GM18520 (cell line): ENCODE data around the gene ZBTB20.

Source experiments
- ATAC-seq: cut with Tn5 transposase; IDR thresholded peaks from one replicate; pipeline ENCODE4 v1.9.1; 2021; ENCODE audit not compliant: unreplicated experiment

ZBTB20 gene

GRCh38 chr3:114721209-114721608 is 425.9 kb downstream of the ZBTB20 start:
- no peak for ATAC-seq

- ATAC-seq = no peak
Observed at GRCh38 chr3:114718898-114719210, 428.2 kb downstream of the ZBTB20 start.

GRCh38 chr3:114718071-114718897 is 428.8 kb downstream of the ZBTB20 start:
- no peak for ATAC-seq

- ATAC-seq = no peak
Observed at GRCh38 chr3:114716916-114717315, 430.2 kb downstream of the ZBTB20 start.

DNA sequence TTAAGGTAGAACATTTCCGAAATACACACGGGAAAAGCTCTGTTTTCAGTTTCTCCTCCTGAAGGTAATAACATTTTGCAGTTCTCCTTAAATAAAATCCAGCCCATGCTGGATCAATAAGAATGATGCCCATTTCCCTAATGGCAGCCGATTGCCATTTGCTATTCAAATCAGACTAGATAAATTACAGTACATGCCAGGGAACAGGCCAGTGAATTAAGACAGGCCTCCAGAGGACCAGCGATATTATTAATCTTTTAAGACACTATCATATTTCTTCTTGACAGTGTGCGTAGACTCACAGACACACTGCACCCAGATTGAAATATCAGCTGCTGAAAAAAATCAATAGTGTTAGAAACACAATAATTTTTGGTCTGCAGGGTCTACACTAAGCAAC is 431.0 kb downstream of the ZBTB20 start:
- ATAC-seq = no peak

DNA sequence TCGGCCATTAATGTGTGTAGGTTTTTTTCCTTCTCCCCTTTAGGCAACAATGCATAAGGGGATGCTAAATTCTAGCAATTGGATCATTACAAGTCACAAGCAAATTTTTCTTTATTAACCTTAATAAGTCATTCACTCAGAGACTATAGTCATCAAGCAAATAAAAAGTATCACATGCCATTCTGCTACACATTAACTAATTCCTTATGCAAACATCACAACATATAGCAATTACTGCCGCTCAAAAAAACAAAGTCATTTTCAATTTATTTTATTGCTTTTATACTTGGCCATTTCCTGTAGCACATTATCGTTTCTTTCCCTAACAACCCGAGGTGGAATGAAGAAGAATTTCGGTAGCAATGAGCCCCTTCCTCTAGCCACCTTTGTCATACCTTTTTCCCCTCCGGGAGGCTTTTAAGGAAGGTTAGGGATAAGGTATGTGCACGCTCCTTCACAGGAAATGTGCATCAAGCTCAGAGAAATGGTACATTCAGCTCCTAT is 432.1 kb downstream of the ZBTB20 start:
- no peak for ATAC-seq

DNA sequence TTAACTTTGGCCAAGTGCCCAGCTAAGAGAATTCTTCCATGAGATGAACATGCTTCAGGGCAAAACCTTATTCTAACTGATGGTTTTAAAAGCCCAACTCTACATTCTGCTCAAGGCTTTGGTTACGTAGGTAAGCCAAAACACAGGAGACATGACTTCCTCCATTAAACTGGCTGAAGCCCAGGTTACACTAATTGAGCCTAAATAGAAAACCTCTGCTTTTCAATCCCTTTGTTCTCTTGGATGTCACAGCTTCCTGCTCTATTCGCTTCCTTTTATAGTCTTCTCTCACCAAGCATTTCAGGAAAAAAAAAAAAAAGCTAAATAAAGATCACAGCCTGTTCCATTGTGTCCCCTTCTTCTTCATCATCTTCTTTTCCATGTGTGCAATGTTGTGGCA is 432.9 kb downstream of the ZBTB20 start:
- ATAC-seq = no peak

DNA sequence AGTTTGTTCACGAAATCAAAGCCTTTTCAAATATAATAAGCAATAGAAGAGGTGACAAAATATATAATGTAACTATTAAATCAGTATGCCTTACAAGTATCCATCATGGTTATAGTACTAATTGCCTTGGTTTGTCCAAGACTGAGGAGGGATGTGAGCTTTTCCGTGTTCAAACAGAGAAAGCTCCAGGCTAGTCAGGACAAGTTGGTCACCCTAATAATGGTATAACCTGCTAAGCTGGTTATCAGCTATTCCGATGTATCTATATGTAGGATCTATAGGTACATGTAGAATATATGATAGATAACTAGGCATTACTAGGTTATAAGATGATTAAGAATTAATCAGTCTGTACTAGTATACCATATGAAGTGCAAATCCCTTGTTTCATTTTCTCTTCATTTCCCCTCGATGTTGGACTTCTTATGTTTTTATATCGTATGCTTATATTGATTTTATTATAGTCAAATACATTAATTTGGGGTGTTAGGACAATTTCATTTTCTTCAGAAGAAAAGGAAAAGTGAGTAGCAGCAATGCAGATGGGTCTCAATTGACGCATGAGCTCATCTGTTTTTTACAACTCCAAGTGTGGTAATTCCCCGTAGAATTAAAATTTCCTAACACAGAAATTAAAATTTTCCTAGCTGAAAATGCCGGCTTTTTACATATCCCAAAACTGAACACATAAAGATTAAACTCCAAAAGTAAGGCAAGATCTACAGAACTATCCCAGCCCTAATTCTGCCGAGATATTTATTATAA is 434.2 kb downstream of the ZBTB20 start:
- no peak for ATAC-seq

- ATAC-seq = no peak
Observed at GRCh38 chr3:114711321-114711886, 435.7 kb downstream of the ZBTB20 start.

GRCh38 chr3:114709102-114709501 is 438.0 kb downstream of the ZBTB20 start:
- ATAC-seq = no peak

GRCh38 chr3:114707252-114707860 is 439.7 kb downstream of the ZBTB20 start:
- ATAC-seq = no peak

GRCh38 chr3:114706591-114707232 is 440.4 kb downstream of the ZBTB20 start:
- ATAC-seq = peak; percentile 71

- ATAC-seq = no peak
Observed at GRCh38 chr3:114700637-114701234, 446.4 kb downstream of the ZBTB20 start.

GRCh38 chr3:114698146-114699105 is 448.7 kb downstream of the ZBTB20 start:
- no peak for ATAC-seq

DNA sequence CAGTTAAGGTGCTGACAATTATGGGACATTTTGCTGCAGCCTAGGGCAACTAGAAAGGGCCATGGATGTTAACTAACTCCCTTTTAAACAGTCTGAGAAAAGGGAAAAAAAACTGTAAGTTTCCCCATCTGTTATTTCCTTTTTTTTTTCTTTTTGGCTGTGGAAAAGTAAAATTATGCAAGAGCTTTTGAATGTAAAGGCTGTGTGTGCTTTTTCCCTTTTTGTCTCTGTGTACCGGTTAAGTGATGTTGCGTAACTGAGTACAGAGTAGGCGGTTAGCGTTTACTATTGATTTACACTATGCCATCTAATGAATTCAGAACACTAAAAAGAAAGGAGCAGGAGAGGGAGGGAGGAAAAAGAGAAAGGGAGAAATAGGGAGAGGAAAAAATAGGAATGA is 449.7 kb downstream of the ZBTB20 start:
- ATAC-seq = no peak

DNA sequence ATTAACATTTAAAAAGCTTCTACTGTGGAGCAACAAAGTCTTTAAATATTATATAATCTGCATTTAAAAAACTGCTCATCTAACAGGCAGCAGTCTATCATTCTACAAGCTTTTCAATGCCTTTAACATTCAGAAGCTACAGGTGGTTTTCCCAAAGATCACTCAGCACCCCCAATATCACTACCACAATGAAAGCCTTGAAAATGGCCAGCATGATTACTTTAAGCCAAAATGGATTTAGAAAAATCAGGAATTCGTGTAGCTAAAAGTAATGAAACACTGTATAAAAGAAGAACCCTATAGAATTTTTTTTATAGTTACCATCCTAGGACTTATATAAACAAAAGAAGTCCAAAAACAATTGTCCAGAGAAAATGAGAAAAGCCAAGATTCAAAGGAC is 452.8 kb downstream of the ZBTB20 start:
- no peak for ATAC-seq

GRCh38 chr3:114691871-114692270 is 455.2 kb downstream of the ZBTB20 start:
- no peak for ATAC-seq

- ATAC-seq = no peak
Observed at GRCh38 chr3:114690911-114691310, 456.2 kb downstream of the ZBTB20 start.

GRCh38 chr3:114687151-114687550 is 459.9 kb downstream of the ZBTB20 start:
- no peak for ATAC-seq
